CD4-positive, alpha-beta T cell (primary cell): ENCODE measurements around the gene BDNF. TPM values are rescaled to one million over a fixed set of nuclear protein-coding genes. Genes with fewer than 3 reads are reported as not detected.

Source experiments
- ATAC-seq: fragments of 200-7000 bp; cut with Tn5 transposase; one replicate; pipeline ENCODE4 v1.10.0; 2022; ENCODE audit warnings: mild to moderate bottlenecking; ENCODE audit not compliant: poor library complexity
- CTCF ChIA-PET: fragments of 350-600 bp; sonication (Branson Sonifier 250); formaldehyde crosslinking; loops from one replicate; lab custom pipeline; 2021; ENCODE audit warnings: antibody characterized with exemption, inconsistent platforms; lab: Charles Lee
- POLR2A ChIA-PET: fragments of 350-600 bp; sonication (Branson Sonifier 250); formaldehyde crosslinking; loops from one replicate; lab custom pipeline; 2021; ENCODE audit warnings: antibody characterized with exemption, inconsistent platforms; lab: Charles Lee
- DNase-seq, 14 experiments: peaks; one replicate each; pipeline ENCODE4 v3.0.0-alpha.2; 2013 to 2020; ENCODE audit warnings: mixed read lengths in 2 of 14
- H3K27ac ChIP-seq, 2 donors: one replicate each; pipeline versions ENCODE4 v1.5.1 to v1.7.0; 2013; ENCODE audit warnings: low read length in 2 of 2, low read depth in 1 of 2, mild to moderate bottlenecking in 1 of 2
- H3K27me3 ChIP-seq, 2 experiments: 1 replicate in 1 of 2; 2 replicates in 1 of 2; pipeline versions ENCODE4 v1.6.1 to v1.7.0; 2013; ENCODE audit warnings: low read length in 2 of 2, control low read depth in 1 of 2, mild to moderate bottlenecking in 1 of 2, moderate library complexity in 1 of 2; ENCODE audit not compliant: insufficient read depth in 2 of 2, control insufficient read depth in 1 of 2
- H3K36me3 ChIP-seq: one replicate; pipeline ENCODE4 v1.6.1; 2013; ENCODE audit warnings: low read length, control low read depth; ENCODE audit not compliant: insufficient read depth
- H3K4me1 ChIP-seq: one replicate; pipeline ENCODE4 v1.6.1; 2013; ENCODE audit warnings: low read length, control low read depth; ENCODE audit not compliant: insufficient read depth
- H3K4me3 ChIP-seq: one replicate; pipeline ENCODE4 v1.5.1; 2013; ENCODE audit warnings: mild to moderate bottlenecking, low read length, moderate library complexity
- H3K9me3 ChIP-seq, 2 experiments: 1 replicate in 1 of 2; 2 replicates in 1 of 2; pipeline versions ENCODE4 v1.6.1 to v1.7.0; 2013; ENCODE audit warnings: low read length in 2 of 2, mild to moderate bottlenecking in 2 of 2, control low read depth in 1 of 2, moderate library complexity in 1 of 2; ENCODE audit not compliant: control insufficient read depth in 1 of 2, insufficient read depth in 1 of 2
- H3K27ac Mint-ChIP-seq: one replicate; pipeline ENCODE4 v1.8.0; 2020; ENCODE audit warnings: mixed read lengths
- H3K27me3 Mint-ChIP-seq: one replicate; pipeline ENCODE4 v1.8.0; 2021; ENCODE audit warnings: mixed read lengths
- H3K36me3 Mint-ChIP-seq: one replicate; pipeline ENCODE4 v1.8.0; 2021; ENCODE audit warnings: low read depth, mixed read lengths
- H3K4me1 Mint-ChIP-seq: one replicate; pipeline ENCODE4 v1.8.0; 2021; ENCODE audit warnings: low read depth, mixed read lengths
- H3K4me3 Mint-ChIP-seq: one replicate; pipeline ENCODE4 v1.8.0; 2020; ENCODE audit warnings: mild to moderate bottlenecking, mixed read lengths
- H3K9me3 Mint-ChIP-seq: one replicate; pipeline ENCODE4 v1.8.0; 2020; ENCODE audit warnings: mixed read lengths
- CTCF ChIP-seq: fragments of 200-600 bp; IDR thresholded peaks from one replicate; pipeline ENCODE4 v1.8.0; 2022; ENCODE audit warnings: antibody characterized with exemption, mild to moderate bottlenecking
- intact Hi-C, 2 experiments: fragments of 100-400 bp; cut with DNase I in 1 of 2; cut with micrococcal nuclease in 1 of 2; formaldehyde crosslinking; loops; one replicate each; pipeline versions ENCODE4 v1.15.1 to v1.9.0; 2023 to 2025; cut with DNase I, micrococcal nuclease
- total RNA-seq, 174 experiments: library from RNA in 2 of 174; stranded (reverse) in 2 of 174; gene quantifications; one replicate each; pipeline ENCODE4 v1.2.3 and lab custom pipeline; 2021 to 2026

Gene BDNF
- total RNA-seq, 2 experiments from 2014 or later, result not detected

- no peaks in the 10 kb centered on the region for H3K27me3 Mint-ChIP-seq
- H3K27ac Mint-ChIP-seq, result no peak overlapping the region
- Histone ChIP-seq H3K4me3 (no peak overlapping the region), H3K9me3 (no peaks in the 10 kb centered on the region), H3K27ac (no peak overlapping the region), H3K27me3 (no peaks in the 10 kb centered on the region), H3K4me1 (no peaks in the 10 kb centered on the region), H3K36me3 (no peaks in the 10 kb centered on the region)
- DNase-seq, result no peak
- no peaks in the 10 kb centered on the region for H3K4me1 Mint-ChIP-seq
- no peak for ATAC-seq
- ChIA-PET CTCF (no interaction called here), POLR2A (no interaction called here)
- no peak overlapping the region for H3K4me3 Mint-ChIP-seq
- intact Hi-C loops, result no loop called here
- TF ChIP-seq CTCF, result no peak
- no peaks in the 10 kb centered on the region for H3K36me3 Mint-ChIP-seq
- no peaks in the 10 kb centered on the region for H3K9me3 Mint-ChIP-seq
Measured at GRCh38 chr11:27648840-27649239, 51.4 kb downstream of the BDNF start.

- ATAC-seq (no peak), DNase-seq (no peak)
- Mint-ChIP-seq H3K36me3 (no peaks in the 10 kb centered on the region), H3K4me1 (no peaks in the 10 kb centered on the region), H3K4me3 (no peak overlapping the region), H3K27ac (no peak overlapping the region), H3K27me3 (no peaks in the 10 kb centered on the region), H3K9me3 (no peaks in the 10 kb centered on the region)
- POLR2A ChIA-PET, result no interaction called here
- H3K4me3 ChIP-seq, result no peak overlapping the region
- H3K4me1 ChIP-seq, result no peaks in the 10 kb centered on the region
- no peak for TF ChIP-seq CTCF
- intact Hi-C loops, result no loop called here
- H3K9me3 ChIP-seq, result no peaks in the 10 kb centered on the region
- H3K27ac ChIP-seq, result no peak overlapping the region
- CTCF ChIA-PET, result no interaction called here
- no peaks in the 10 kb centered on the region for H3K27me3 ChIP-seq
- no peaks in the 10 kb centered on the region for H3K36me3 ChIP-seq
Measured at GRCh38 chr11:27646051-27646818, 54.0 kb downstream of the BDNF start.

- Mint-ChIP-seq H3K27me3 (no peaks in the 10 kb centered on the region), H3K4me3 (no peak overlapping the region), H3K36me3 (no peaks in the 10 kb centered on the region), H3K4me1 (no peaks in the 10 kb centered on the region), H3K9me3 (no peaks in the 10 kb centered on the region), H3K27ac (no peak overlapping the region)
- Histone ChIP-seq H3K27me3 (no peaks in the 10 kb centered on the region), H3K27ac (no peak overlapping the region), H3K4me1 (no peaks in the 10 kb centered on the region), H3K4me3 (no peak overlapping the region), H3K36me3 (no peaks in the 10 kb centered on the region), H3K9me3 (no peaks in the 10 kb centered on the region)
- CTCF ChIA-PET, result no interaction called here
- POLR2A ChIA-PET, result no interaction called here
- intact Hi-C loops, result no loop called here
- DNase-seq (no peak), ATAC-seq (no peak)
- no peak for TF ChIP-seq CTCF
Measured at GRCh38 chr11:27642954-27643353, 57.3 kb downstream of the BDNF start.
